HCT116 (cell line): ENCODE results near the gene FAT1. TPM values are rescaled to one million over a fixed set of nuclear protein-coding genes. Genes with fewer than 3 reads are reported as not detected.

ENCODE experiments used
- ATAC-seq: fragments of 200-7000 bp; cut with Tn5 transposase; 2 replicates; pipeline ENCODE4 v1.9.1; 2020; ENCODE audit warnings: mild to moderate bottlenecking, moderate library complexity
- BruUV-seq: library from RNA; stranded (reverse); fragments of 400-500 nt; replicated peaks from 2 replicates; lab custom pipeline; 2021; lab: Mats Ljungman, UMichigan
- CTCF ChIA-PET: fragments of 300-600 bp; sonication (Branson Sonifier 250); formaldehyde crosslinking; loops from one replicate; lab custom pipeline; 2021; ENCODE audit warnings: antibody characterized with exemption; lab: Charles Lee
- POLR2A ChIA-PET: fragments of 300-600, 350-600 bp; sonication (Branson Sonifier 250); formaldehyde crosslinking; loops from one replicate; lab custom pipeline; 2021; ENCODE audit warnings: antibody characterized with exemption; lab: Charles Lee
- RAD21 ChIA-PET, 2 experiments: fragments of 300-600 bp; sonication (Branson Sonifier 250); formaldehyde crosslinking; loops; one replicate each; lab custom pipeline; 2023; ENCODE audit warnings: low total read pairs in 2 of 2; ENCODE audit not compliant: uncharacterized antibody in 2 of 2, unreplicated experiment in 2 of 2, low non-redundant PET in 1 of 2; lab: Charles Lee
- DNase-seq: peaks from one replicate; pipeline ENCODE4 v3.0.0-alpha.2; 2010; ENCODE audit warnings: low read depth, low spot score
- H2AFZ ChIP-seq: fragments of 200-600 bp; shearing (Covaris generic), sonication (generic); 2 replicates; pipeline ENCODE4 v1.6.1; 2017; ENCODE audit warnings: low read depth, mixed run types, mixed read lengths, antibody characterized with exemption, low read length; ENCODE audit not compliant: poor library complexity, severe bottlenecking
- H3K27ac ChIP-seq: 2 replicates; pipeline ENCODE4 v1.5.1; 2012; ENCODE audit warnings: low read depth, low read length
- H3K27me3 ChIP-seq: fragments of 200-600 bp; sonication (generic); 2 replicates; pipeline ENCODE4 v1.6.1; 2016; ENCODE audit warnings: mixed run types, low read length, mixed read lengths; ENCODE audit not compliant: insufficient read depth
- H3K36me3 ChIP-seq, 2 experiments: fragments of 200-500 bp in 1 of 2; fragments of 200-600 bp in 1 of 2; sonication (Bioruptor generic) in 1 of 2; sonication (generic) in 1 of 2; 2 replicates each; pipeline versions ENCODE4 v1.5.1 to v1.6.1; 2014 to 2016; ENCODE audit warnings: low read length in 2 of 2, inconsistent platforms in 1 of 2, mixed read lengths in 1 of 2, mixed run types in 1 of 2; ENCODE audit not compliant: insufficient read depth in 2 of 2, control insufficient read depth in 1 of 2
- H3K4me1 ChIP-seq, 2 experiments: fragments of 200-600 bp in 1 of 2; sonication (generic) in 1 of 2; 2 replicates each; pipeline versions ENCODE4 v1.5.1 to v1.6.1; 2012 to 2017; ENCODE audit warnings: low read length in 2 of 2, inconsistent platforms in 1 of 2, mild to moderate bottlenecking in 1 of 2, mixed read lengths in 1 of 2, mixed run types in 1 of 2, moderate library complexity in 1 of 2; ENCODE audit not compliant: insufficient read depth in 2 of 2, control insufficient read depth in 1 of 2
- H3K4me2 ChIP-seq: fragments of 200-600 bp; sonication (generic); 2 replicates; pipeline ENCODE4 v1.6.1; 2017; ENCODE audit warnings: mixed run types, low read length, mixed read lengths
- H3K4me3 ChIP-seq, 2 experiments: fragments of 200-600 bp in 1 of 2; sonication (generic) in 1 of 2; replicated peaks in 1 of 2; 2 replicates each; pipeline ENCODE4 v1.5.1; 2011 to 2016; ENCODE audit warnings: low read length in 2 of 2, control low read depth in 1 of 2, low read depth in 1 of 2, mild to moderate bottlenecking in 1 of 2, mixed read lengths in 1 of 2, mixed run types in 1 of 2
- H3K79me2 ChIP-seq: fragments of 200-600 bp; sonication (generic); 2 replicates; pipeline ENCODE4 v1.6.1; 2017; ENCODE audit warnings: mild to moderate bottlenecking, mixed run types, low read length, moderate library complexity, mixed read lengths; ENCODE audit not compliant: insufficient read depth
- H3K9ac ChIP-seq: fragments of 200-600 bp; sonication (generic); 2 replicates; pipeline ENCODE4 v1.6.1; 2016; ENCODE audit warnings: low read length, mixed read lengths
- H3K9me2 ChIP-seq: fragments of 200-600 bp; sonication (generic), shearing (Covaris generic); 2 replicates; pipeline ENCODE4 v1.6.1; 2017; ENCODE audit warnings: mixed run types, mild to moderate bottlenecking, moderate library complexity; ENCODE audit not compliant: insufficient read depth
- H3K9me3 ChIP-seq, 2 experiments: fragments of 200-500 bp in 1 of 2; fragments of 200-600 bp in 1 of 2; sonication (Bioruptor generic) in 1 of 2; sonication (generic) in 1 of 2; 2 replicates each; pipeline ENCODE4 v1.6.1; 2014 to 2017; ENCODE audit warnings: low read length in 2 of 2, mixed read lengths in 2 of 2, inconsistent platforms in 1 of 2, low read depth in 1 of 2, mild to moderate bottlenecking in 1 of 2, mixed run types in 1 of 2, moderate library complexity in 1 of 2; ENCODE audit not compliant: control insufficient read depth in 1 of 2, insufficient read depth in 1 of 2
- H4K20me1 ChIP-seq: fragments of 200-600 bp; sonication (generic), shearing (Covaris generic); 2 replicates; pipeline ENCODE4 v1.6.1; 2017; ENCODE audit warnings: mixed run types, mild to moderate bottlenecking, moderate library complexity; ENCODE audit not compliant: insufficient read depth
- JUND ChIP-seq: IDR thresholded peaks from 2 replicates; pipeline ENCODE4 v1.6.1; 2012
- POLR2AphosphoS5 ChIP-seq: IDR thresholded peaks from 2 replicates; pipeline ENCODE4 v1.6.1; 2011; ENCODE audit warnings: mild to moderate bottlenecking, low read depth, low read length, moderate library complexity
- intact Hi-C: fragments of 100-400 bp; cut with micrococcal nuclease; formaldehyde crosslinking; loops from 2 replicates; pipeline ENCODE4 v1.10.0; 2022
- total RNA-seq: library from RNA; stranded (reverse); gene quantifications from one replicate; pipeline ENCODE4 v1.2.1, GENCODE V29; 2021; ENCODE audit not compliant: unreplicated experiment

Gene FAT1
- total RNA-seq, 1 experiment from 2014 or later, result 676 TPM

DNA sequence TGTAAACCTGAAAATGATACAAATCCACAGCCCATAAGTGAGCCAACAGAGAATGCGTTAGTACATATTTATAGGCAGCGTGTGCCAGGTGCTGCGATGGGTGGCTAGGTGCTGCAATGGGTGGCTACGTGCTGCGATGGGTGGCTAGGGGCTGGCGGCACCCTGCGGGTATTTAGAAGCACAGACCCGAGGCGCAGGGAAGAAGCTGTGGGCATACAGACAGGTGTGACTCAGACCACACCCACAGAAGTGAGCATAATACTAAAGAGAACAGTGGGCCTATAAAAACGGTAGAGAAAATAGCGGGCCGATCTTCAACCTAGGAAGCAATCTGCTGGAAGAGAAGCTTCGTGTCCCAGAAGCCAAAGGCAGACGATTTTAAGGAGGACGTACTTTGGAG, 81.1 kb downstream of the FAT1 start:
- TF ChIP-seq POLR2AphosphoS5 (peak; percentile 26; the same call in 1 of the 2 replicates), JUND (no peak)
- peaks cover 22 to 34% of the 10 kb centered on the region in 2 experiments for H3K4me1 ChIP-seq
- peaks cover 75% of the 10 kb centered on the region for H4K20me1 ChIP-seq
- no peak overlapping the region for H3K4me2 ChIP-seq
- RAD21 ChIA-PET, result no interaction called here
- H3K79me2 ChIP-seq, result peaks cover 99% of the 10 kb centered on the region
- no peak overlapping the region for H2AFZ ChIP-seq
- H3K9me2 ChIP-seq, result no peaks in the 10 kb centered on the region
- intact Hi-C loops, result no loop called here
- H3K27ac ChIP-seq, result no peak overlapping the region
- CTCF ChIA-PET, result no interaction called here
- H3K4me3 ChIP-seq, result no peak overlapping the region
- DNase-seq, result no peak
- peaks cover 31 to 53% of the 10 kb centered on the region in 2 experiments for H3K36me3 ChIP-seq
- BruUV-seq, result no TSS peak
- ATAC-seq, result no peak
- no peaks in the 10 kb centered on the region for H3K9me3 ChIP-seq
- no peaks in the 10 kb centered on the region for H3K27me3 ChIP-seq
- POLR2A ChIA-PET, result no interaction called here
- H3K9ac ChIP-seq, result no peak overlapping the region

DNA sequence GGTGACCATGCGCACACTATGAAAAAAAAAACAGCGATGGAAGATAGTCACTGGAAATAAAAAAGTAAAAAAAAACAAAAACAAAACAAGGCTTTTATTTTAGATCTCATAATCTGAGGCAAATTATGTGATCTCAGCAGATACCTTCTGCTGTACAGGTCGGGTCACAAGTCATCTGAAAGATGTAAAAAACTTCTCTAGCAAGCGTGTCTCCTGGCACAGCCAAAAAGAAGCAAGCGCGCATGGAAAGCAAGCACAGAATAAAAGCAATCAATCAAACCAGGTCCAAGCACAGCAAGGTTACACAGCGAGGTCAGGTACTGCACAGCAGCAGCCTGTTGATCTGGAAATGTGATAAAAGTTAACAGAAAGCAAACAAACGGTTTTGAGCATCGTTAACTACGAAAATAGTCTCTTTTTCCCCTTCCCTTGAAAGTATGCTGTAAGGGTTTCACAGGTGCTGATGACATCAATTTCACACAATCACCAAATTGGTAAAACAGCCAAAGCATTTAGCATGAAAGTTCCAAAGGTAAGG, 89.0 kb downstream of the FAT1 start:
- H3K4me2 ChIP-seq, result no peak overlapping the region
- POLR2A ChIA-PET, result no interaction called here

More for the DNA sequence above, 89.0 kb downstream of the FAT1 start:
- Histone ChIP-seq H3K4me3 (no peak overlapping the region), H4K20me1 (peaks cover 55% of the 10 kb centered on the region), H3K36me3 (peaks cover 84 to 93% of the 10 kb centered on the region in 2 experiments), H3K9ac (no peak overlapping the region), H3K4me1 (no peaks in the 10 kb centered on the region), H3K27ac (no peak overlapping the region), H2AFZ (no peak overlapping the region), H3K9me3 (no peaks in the 10 kb centered on the region), H3K79me2 (peaks cover 100% of the 10 kb centered on the region), H3K27me3 (no peaks in the 10 kb centered on the region), H3K9me2 (no peaks in the 10 kb centered on the region)
- no TSS peak for BruUV-seq
- CTCF ChIA-PET, result no interaction called here
- no peak for DNase-seq
- ATAC-seq, result no peak
- RAD21 ChIA-PET, result no interaction called here
- intact Hi-C loops, result no loop called here
- TF ChIP-seq POLR2AphosphoS5, result peak; percentile 33; the same call in 1 of the 2 replicates
- no peak for TF ChIP-seq JUND
